ENCODE data around the gene SV2C.

DNA sequence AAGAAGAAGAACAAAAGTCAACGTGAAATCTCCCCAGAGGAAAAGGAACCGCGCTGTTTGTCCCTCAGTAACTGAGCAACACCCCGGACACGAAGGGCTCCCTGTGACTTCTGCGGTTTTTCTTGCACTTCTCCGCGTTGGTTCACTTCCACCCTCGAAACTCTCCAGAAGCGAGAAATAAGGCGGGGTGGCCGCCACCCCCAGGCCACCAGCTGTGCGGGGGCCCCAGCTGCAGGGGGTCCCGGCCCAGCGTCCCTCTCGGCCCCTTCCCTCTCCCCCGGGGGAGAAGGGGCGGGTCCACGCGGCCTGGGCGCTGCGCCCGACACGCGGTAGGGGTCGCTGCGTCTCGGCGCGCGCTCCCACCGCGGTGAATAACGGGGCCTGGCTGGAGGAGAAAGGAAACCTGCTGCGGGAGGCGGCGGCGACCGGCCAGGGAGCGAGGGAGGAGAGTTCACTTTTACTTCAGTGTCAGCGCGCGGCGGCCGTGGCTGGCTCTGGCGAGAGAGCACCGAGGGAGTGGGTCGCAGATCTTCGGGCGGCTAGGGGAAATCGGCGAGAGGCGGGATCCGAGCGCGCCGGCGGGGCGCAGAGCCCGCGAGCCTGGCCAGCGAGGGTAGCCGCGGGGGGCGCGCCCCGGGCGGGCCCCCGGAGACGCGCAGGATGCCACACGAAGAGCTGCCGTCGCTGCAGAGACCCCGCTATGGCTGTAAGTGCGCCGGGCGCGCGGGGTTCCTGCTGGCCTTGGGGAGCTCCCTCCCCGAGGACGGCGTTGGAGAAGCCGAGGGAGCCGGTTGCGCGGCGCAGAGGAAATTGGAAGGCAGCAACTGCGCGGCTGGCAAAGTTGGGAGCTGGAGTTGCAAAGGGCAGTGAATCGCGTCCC, 319.9 kb downstream of the SV2C start, which contains the start of gene IQGAP2:
- TF ChIP-seq, protein P1, sequence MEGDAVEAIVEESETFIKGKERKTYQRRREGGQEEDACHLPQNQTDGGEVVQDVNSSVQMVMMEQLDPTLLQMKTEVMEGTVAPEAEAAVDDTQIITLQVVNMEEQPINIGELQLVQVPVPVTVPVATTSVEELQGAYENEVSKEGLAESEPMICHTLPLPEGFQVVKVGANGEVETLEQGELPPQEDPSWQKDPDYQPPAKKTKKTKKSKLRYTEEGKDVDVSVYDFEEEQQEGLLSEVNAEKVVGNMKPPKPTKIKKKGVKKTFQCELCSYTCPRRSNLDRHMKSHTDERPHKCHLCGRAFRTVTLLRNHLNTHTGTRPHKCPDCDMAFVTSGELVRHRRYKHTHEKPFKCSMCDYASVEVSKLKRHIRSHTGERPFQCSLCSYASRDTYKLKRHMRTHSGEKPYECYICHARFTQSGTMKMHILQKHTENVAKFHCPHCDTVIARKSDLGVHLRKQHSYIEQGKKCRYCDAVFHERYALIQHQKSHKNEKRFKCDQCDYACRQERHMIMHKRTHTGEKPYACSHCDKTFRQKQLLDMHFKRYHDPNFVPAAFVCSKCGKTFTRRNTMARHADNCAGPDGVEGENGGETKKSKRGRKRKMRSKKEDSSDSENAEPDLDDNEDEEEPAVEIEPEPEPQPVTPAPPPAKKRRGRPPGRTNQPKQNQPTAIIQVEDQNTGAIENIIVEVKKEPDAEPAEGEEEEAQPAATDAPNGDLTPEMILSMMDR (IDR thresholded peaks at IDR 0.05; ENCODE audit: low read length), result peak; percentile 82
- TF ChIP-seq EZH2phosphoT487 (IDR thresholded peaks at IDR 0.05; ENCODE audit: low read length) (no peak), EZH2 (optimal IDR thresholded peaks at IDR 0.05; ENCODE audit: low read depth, low read length) (no peak)
